H1 (cell line): ENCODE measurements around the gene SCAMP4. TPM values are rescaled to one million over a fixed set of nuclear protein-coding genes. Genes with fewer than 3 reads are reported as not detected.
"Not testable (repeated sequence)": the region's sequence is repeated elsewhere in the genome, so short reads cannot be mapped to it uniquely, and the experiment has no call there.

Experiments
- CTCF ChIA-PET: fragments of 300-600 bp; sonication (Branson Sonifier 250); formaldehyde crosslinking; loops from one replicate; lab custom pipeline; 2021; ENCODE audit not compliant: partially characterized antibody; lab: Charles Lee
- POLR2A ChIA-PET: fragments of 300-600 bp; sonication (Branson Sonifier 250); formaldehyde crosslinking; loops from one replicate; lab custom pipeline; 2021; ENCODE audit warnings: inconsistent platforms; ENCODE audit not compliant: partially characterized antibody; lab: Charles Lee
- DNase-seq, 2 experiments: peaks; one replicate each; pipeline versions ENCODE4 v3.0.0 to v3.0.0-alpha.2; 2010 to 2022; ENCODE audit warnings: low spot score in 2 of 2, low read depth in 1 of 2, mixed read lengths in 1 of 2
- FAIRE-seq: peaks from 2 replicates; lab custom pipeline; 2011; peaks lifted over from hg19 to GRCh38; lab: Jason Lieb, UNC
- H2AFZ ChIP-seq: 2 replicates; pipeline ENCODE4 v1.8.1; 2012; ENCODE audit warnings: low read length, inconsistent platforms
- H2AK5ac ChIP-seq: 2 replicates; pipeline ENCODE4 v1.6.1; 2013; ENCODE audit warnings: low read depth, low read length
- H2BK120ac ChIP-seq: replicated peaks from 2 replicates; pipeline ENCODE3; 2013; ENCODE audit warnings: low read depth, low read length, inconsistent platforms
- H2BK12ac ChIP-seq: 2 replicates; pipeline ENCODE4 v1.6.1; 2013; ENCODE audit warnings: low read depth, low read length
- H2BK15ac ChIP-seq: 2 replicates; pipeline ENCODE4 v1.6.1; 2013; ENCODE audit warnings: low read length
- H2BK20ac ChIP-seq: 2 replicates; pipeline ENCODE4 v1.6.1; 2013; ENCODE audit warnings: low read length
- H2BK5ac ChIP-seq: 2 replicates; pipeline ENCODE4 v1.6.1; 2013; ENCODE audit warnings: low read depth, low read length
- H3K14ac ChIP-seq: 2 replicates; pipeline ENCODE4 v1.6.1; 2013; ENCODE audit warnings: inconsistent platforms; ENCODE audit not compliant: insufficient read length
- H3K18ac ChIP-seq: 2 replicates; pipeline ENCODE4 v1.6.1; 2013; ENCODE audit warnings: low read length; ENCODE audit errors: extremely low read depth
- H3K23ac ChIP-seq: 2 replicates; pipeline ENCODE4 v1.6.1; 2013; ENCODE audit warnings: inconsistent platforms; ENCODE audit not compliant: insufficient read length
- H3K23me2 ChIP-seq: 2 replicates; pipeline ENCODE4 v1.6.1; 2013; ENCODE audit warnings: low read depth, low read length
- H3K27ac ChIP-seq: 2 replicates; pipeline ENCODE4 v1.6.1; 2011; ENCODE audit warnings: low read depth, low read length, inconsistent platforms
- H3K27me3 ChIP-seq, 4 experiments: replicated peaks in 1 of 4; 1 replicate in 1 of 4; 2 replicates in 3 of 4; pipeline versions ENCODE4 v1.6.1 to v1.8.1; 2011 to 2013; ENCODE audit warnings: low read length in 3 of 4, mild to moderate bottlenecking in 3 of 4, inconsistent platforms in 2 of 4, mixed read lengths in 2 of 4, moderate library complexity in 1 of 4; ENCODE audit not compliant: control insufficient read depth in 3 of 4, insufficient read depth in 3 of 4; ENCODE audit errors: extremely low read depth in 1 of 4
- H3K36me3 ChIP-seq, 4 experiments: 2 replicates each; pipeline versions ENCODE4 v1.6.1 to v1.8.1; 2011 to 2013; ENCODE audit warnings: mild to moderate bottlenecking in 4 of 4, low read length in 3 of 4, moderate library complexity in 2 of 4, control low read depth in 1 of 4, inconsistent platforms in 1 of 4; ENCODE audit not compliant: insufficient read depth in 4 of 4, control insufficient read depth in 2 of 4
- H3K4ac ChIP-seq: replicated peaks from 2 replicates; pipeline ENCODE3; 2013; ENCODE audit warnings: low read length, low read depth, mixed read lengths, inconsistent platforms; ENCODE audit not compliant: insufficient read length
- H3K4me1 ChIP-seq, 4 experiments: replicated peaks in 1 of 4; 1 replicate in 1 of 4; 2 replicates in 3 of 4; pipeline versions ENCODE4 v1.6.1 to v1.8.1; 2011 to 2013; ENCODE audit warnings: low read length in 3 of 4, inconsistent platforms in 2 of 4, mixed read lengths in 1 of 4; ENCODE audit not compliant: insufficient read depth in 4 of 4, control insufficient read depth in 3 of 4
- H3K4me2 ChIP-seq, 2 experiments: 2 replicates each; pipeline versions ENCODE4 v1.6.1 to v1.8.1; 2011 to 2013; ENCODE audit warnings: low read depth in 2 of 2, low read length in 2 of 2, control low read depth in 1 of 2, inconsistent platforms in 1 of 2, mild to moderate bottlenecking in 1 of 2; ENCODE audit not compliant: insufficient read depth in 1 of 2
- H3K4me3 ChIP-seq, 4 experiments: fragments of 200-600, 300-600 bp in 1 of 4; sonication (generic), shearing (Covaris generic), sonication (Bioruptor Twin) in 1 of 4; 2 replicates each; pipeline versions ENCODE4 v1.5.1 to v1.8.1; 2011 to 2016; ENCODE audit warnings: low read length in 4 of 4, low read depth in 3 of 4, control low read depth in 2 of 4, inconsistent platforms in 2 of 4, mild to moderate bottlenecking in 2 of 4, mixed read lengths in 1 of 4, moderate library complexity in 1 of 4; ENCODE audit not compliant: insufficient read depth in 2 of 4; ENCODE audit errors: extremely low read depth in 1 of 4
- H3K56ac ChIP-seq: replicated peaks from 2 replicates; pipeline ENCODE3; 2013; ENCODE audit warnings: low read depth, mild to moderate bottlenecking, mixed read lengths, low read length, inconsistent platforms; ENCODE audit not compliant: insufficient read length
- H3K79me1 ChIP-seq: 2 replicates; pipeline ENCODE4 v1.6.1; 2013; ENCODE audit warnings: low read depth, low read length, control low read depth
- H3K79me2 ChIP-seq, 2 experiments: 2 replicates each; pipeline versions ENCODE4 v1.6.1 to v1.8.1; 2012 to 2013; ENCODE audit warnings: low read length in 2 of 2, mild to moderate bottlenecking in 2 of 2, inconsistent platforms in 1 of 2; ENCODE audit not compliant: insufficient read depth in 2 of 2, control insufficient read depth in 1 of 2
- H3K9ac ChIP-seq, 4 experiments: replicated peaks in 1 of 4; 1 replicate in 1 of 4; 2 replicates in 3 of 4; pipeline versions ENCODE4 v1.6.1 to v1.8.1; 2011 to 2013; ENCODE audit warnings: low read depth in 3 of 4, low read length in 3 of 4, control low read depth in 2 of 4, mild to moderate bottlenecking in 2 of 4, moderate library complexity in 2 of 4, inconsistent platforms in 1 of 4; ENCODE audit errors: extremely low read depth in 1 of 4
- H3K9me3 ChIP-seq, 2 experiments: 2 replicates each; pipeline versions ENCODE4 v1.6.1 to v1.8.1; 2012 to 2013; ENCODE audit warnings: mild to moderate bottlenecking in 2 of 2, moderate library complexity in 2 of 2, control low read depth in 1 of 2, inconsistent platforms in 1 of 2, low read depth in 1 of 2, low read length in 1 of 2, mixed read lengths in 1 of 2; ENCODE audit not compliant: insufficient read depth in 2 of 2
- H4K20me1 ChIP-seq, 2 experiments: replicated peaks in 1 of 2; 2 replicates each; pipeline versions ENCODE3 to v1.8.1; 2011 to 2013; ENCODE audit warnings: inconsistent platforms in 2 of 2, low read length in 2 of 2, mild to moderate bottlenecking in 1 of 2; ENCODE audit not compliant: insufficient read depth in 2 of 2, control insufficient read depth in 1 of 2
- H4K5ac ChIP-seq: 2 replicates; pipeline ENCODE4 v1.6.1; 2013; ENCODE audit warnings: low read length, low read depth, mixed read lengths, inconsistent platforms; ENCODE audit not compliant: insufficient read length
- H4K8ac ChIP-seq: 2 replicates; pipeline ENCODE4 v1.8.0; 2013; ENCODE audit warnings: mild to moderate bottlenecking, moderate library complexity, low read length, inconsistent platforms; ENCODE audit not compliant: insufficient read depth; ENCODE audit errors: extremely low read depth
- H4K91ac ChIP-seq: replicated peaks from 2 replicates; pipeline ENCODE3; 2013; ENCODE audit warnings: low read length, mixed read lengths, inconsistent platforms; ENCODE audit not compliant: insufficient read length
- WGBS, 2 experiments: shearing (Covaris generic) in 1 of 2; methylation state at CpG; one replicate each; pipeline versions ENCODE4 v1.1.6 to v1.1.7; 2013 to 2015; ENCODE audit warnings: low lambda C conversion rate in 2 of 2, mixed read lengths in 2 of 2, inconsistent platforms in 1 of 2, low coverage in 1 of 2, missing lambda C conversion rate in 1 of 2; ENCODE audit not compliant: insufficient replicate concordance in 2 of 2, insufficient coverage in 1 of 2, insufficient read length in 1 of 2; ENCODE audit errors: extremely low coverage in 1 of 2, missing lambda C conversion rate in 1 of 2; 5-methylcytosine and 5-hydroxymethylcytosine counted together
- polyA plus RNA-seq, 7 experiments: library from polyadenylated mRNA; depleted of rRNA in 3 of 7; stranded (reverse) in 5 of 7; unstranded in 2 of 7; fragments of >200 nt in 5 of 7; fragments of 200-250 nt in 2 of 7; gene quantifications; 1 replicate in 5 of 7; 2 replicates in 1 of 7; 4 replicates in 1 of 7; pipeline versions ENCODE4 v1.2.1 to v1.2.3, GENCODE V29; 2011 to 2013; ENCODE audit warnings: missing spikeins in 2 of 7, mixed read lengths in 2 of 7
- total RNA-seq: library from RNA; stranded (reverse); fragmentation: NEBNext Ultra II Directional; extraction: Animal tissue kit (Norgen Biotek cat#: 25700); gene quantifications from 2 replicates; pipeline ENCODE4 v1.2.1, GENCODE V29; 2021

The SCAMP4 gene
- total and polyA plus RNA-seq, 2 of the 8 experiments (the other 6 are each of a cell fraction or from before 2014, with no cell fraction given): 17.1 to 61.4 TPM

DNA sequence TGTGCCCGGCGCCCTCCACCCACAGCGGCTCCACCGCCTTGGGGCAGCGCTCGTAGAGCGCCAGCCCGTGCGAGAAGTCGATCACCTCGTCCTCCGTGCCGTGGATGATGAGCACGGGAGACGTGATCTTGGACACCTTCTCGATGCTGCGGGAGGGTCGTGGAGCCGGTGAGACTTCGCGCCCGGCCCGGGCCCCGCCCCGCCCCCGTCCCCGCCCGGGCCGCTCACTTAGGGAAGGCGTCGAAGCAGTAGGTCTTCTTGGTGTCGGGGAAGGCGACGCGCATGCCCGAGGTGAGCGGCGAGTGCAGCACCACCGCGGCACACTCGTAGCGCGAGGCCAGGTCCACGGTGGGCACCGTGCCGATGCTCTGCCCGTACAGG, 27.9 kb upstream of the SCAMP4 start:
- H2BK12ac ChIP-seq, H4K5ac ChIP-seq, H3K4ac ChIP-seq, DNase-seq, H3K9me3 ChIP-seq, H3K18ac ChIP-seq, H4K91ac ChIP-seq, H3K23ac ChIP-seq, H4K8ac ChIP-seq, H2BK20ac ChIP-seq, H3K36me3 ChIP-seq, FAIRE-seq, H3K27ac ChIP-seq, H2BK15ac ChIP-seq, H3K9ac ChIP-seq, H2BK120ac ChIP-seq, H3K56ac ChIP-seq, H2AFZ ChIP-seq, H3K14ac ChIP-seq, H3K4me1 ChIP-seq, H2AK5ac ChIP-seq, H3K27me3 ChIP-seq, H2BK5ac ChIP-seq: not testable (repeated sequence)
- ChIA-PET POLR2A (interaction anchor here (1.3 to 1.6 kb wide), 4 partner anchors 13 to 128 kb away, joined by 3 to 10 read pairs (median 6); partner anchors contain the start of genes ADAT3 and SCAMP4), CTCF (interaction anchor here (1.1 to 2.1 kb wide), 7 partner anchors 11 to 53 kb away, joined by 3 to 9 read pairs (median 3); no protein-coding TSS in a partner anchor)
- Histone ChIP-seq H3K4me3 (peak overlapping the region in 2 of 4 experiments; percentile 27 to 87; a peak in 4 of 8 replicates), H3K79me1 (peaks cover 10% of the 10 kb centered on the region), H4K20me1 (peaks cover 3 to 12% of the 10 kb centered on the region in 2 experiments), H3K4me2 (peak overlapping the region; percentile 74 to 89), H3K23me2 (peaks cover 14% of the 10 kb centered on the region), H3K79me2 (peaks cover 0 to 35% of the 10 kb centered on the region in 2 experiments; a peak in 3 of 4 replicates)
- WGBS, 2 experiments: 20% methylated on average over 1 of the region's 47 CpGs; no CpG with 5 or more reads in 1 of the 2 experiments

DNA sequence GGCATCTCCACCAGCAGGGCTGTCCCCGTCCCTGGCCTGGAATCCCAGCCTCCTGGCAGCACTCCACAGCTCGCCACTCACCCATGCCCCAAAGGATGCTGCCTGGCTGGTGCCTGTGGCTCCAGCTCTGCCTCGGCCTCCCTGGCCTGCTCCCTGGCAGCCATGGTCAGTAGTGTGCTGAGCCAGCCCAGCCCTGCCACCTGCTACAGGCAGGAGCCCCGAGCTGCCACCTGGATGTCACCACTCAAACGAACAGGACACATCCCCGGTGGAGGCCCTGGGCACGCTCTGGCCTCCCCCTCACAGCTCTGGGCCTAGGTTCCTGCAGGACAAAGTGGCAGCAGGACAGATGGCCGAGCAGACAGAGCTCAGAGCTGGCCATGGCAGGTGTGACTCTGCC, 26.6 kb upstream of the SCAMP4 start:
- H3K14ac ChIP-seq, H2BK120ac ChIP-seq, FAIRE-seq, H3K56ac ChIP-seq, H2BK20ac ChIP-seq, H3K4me2 ChIP-seq, H3K18ac ChIP-seq, DNase-seq, H3K9me3 ChIP-seq, H2AK5ac ChIP-seq, CTCF ChIA-PET, H2BK15ac ChIP-seq, H2BK5ac ChIP-seq, POLR2A ChIA-PET, H3K4me3 ChIP-seq, H3K9ac ChIP-seq, H3K27ac ChIP-seq, H4K5ac ChIP-seq, H3K36me3 ChIP-seq, H3K4ac ChIP-seq, H4K91ac ChIP-seq, H4K8ac ChIP-seq, H3K27me3 ChIP-seq, H2BK12ac ChIP-seq, H2AFZ ChIP-seq, H3K23ac ChIP-seq: not testable (repeated sequence)
- Histone ChIP-seq H3K23me2 (peaks cover 14% of the 10 kb centered on the region), H3K79me1 (peaks cover 15% of the 10 kb centered on the region), H3K4me1 (peaks cover 0 to 12% (median 8%) of the 10 kb centered on the region in 4 experiments; a peak in 6 of 7 replicates), H4K20me1 (peaks cover 6 to 20% of the 10 kb centered on the region in 2 experiments), H3K79me2 (peaks cover 0 to 38% of the 10 kb centered on the region in 2 experiments; a peak in 3 of 4 replicates)
- WGBS, 2 experiments: 92% methylated on average over 7 of the region's 8 CpGs; no CpG with 5 or more reads in 1 of the 2 experiments
